Tibial artery (tissue), 4 donors: ENCODE results near the gene AGK.

Experiments used
- DNase-seq, 2 donors: peaks; one replicate each; pipeline ENCODE4 v3.0.0-alpha.2; 2019
- H3K27ac ChIP-seq, 2 donors: fragments of 200-600 bp; sonication (generic) in 1 of 2; 1 replicate in 1 of 2; 2 replicates in 1 of 2; pipeline ENCODE4 v1.5.1; 2018 to 2019; ENCODE audit warnings: mild to moderate bottlenecking in 1 of 2
- H3K27me3 ChIP-seq, 2 donors: fragments of 200-600 bp; sonication (generic) in 1 of 2; one replicate each; pipeline versions ENCODE4 v1.5.1 to v1.6.0; 2016 to 2019
- H3K36me3 ChIP-seq, 3 donors: fragments of 200-600 bp; sonication (generic) in 2 of 3; one replicate each; pipeline ENCODE4 v1.5.1; 2016 to 2019; ENCODE audit warnings: mild to moderate bottlenecking in 2 of 3
- H3K4me1 ChIP-seq, 4 donors: fragments of 200-600 bp; sonication (generic) in 2 of 4; 1 replicate in 3 of 4; 2 replicates in 1 of 4; pipeline ENCODE4 v1.5.1; 2016 to 2019
- H3K4me3 ChIP-seq, 2 donors: fragments of 200-600 bp; sonication (generic) in 1 of 2; 1 replicate in 1 of 2; 2 replicates in 1 of 2; pipeline ENCODE4 v1.5.1; 2018 to 2019; ENCODE audit warnings: mild to moderate bottlenecking in 2 of 2
- H3K9me3 ChIP-seq, 3 donors: fragments of 200-600 bp; sonication (generic) in 1 of 3; one replicate each; pipeline ENCODE4 v1.5.1; 2016 to 2019
- CTCF ChIP-seq, 2 experiments: fragments of 200-600 bp in 1 of 2; fragments of 450-650 bp in 1 of 2; IDR thresholded peaks; one replicate each; pipeline ENCODE4 v1.5.1; 2017 to 2019; ENCODE audit warnings: antibody characterized with exemption in 2 of 2, mild to moderate bottlenecking in 1 of 2, moderate library complexity in 1 of 2
- intact Hi-C: fragments of 100-400 bp; cut with DNase I; formaldehyde crosslinking; loops from one replicate; pipeline ENCODE4 v1.15.0; 2023; ENCODE audit warnings: low total_unique reads

AGK gene

GRCh38 chr7:141590071-141590470 lies 38.9 kb downstream of the AGK start:
- H3K9me3 ChIP-seq: no peaks in the 10 kb centered on the region
- peaks cover 0 to 9% (median 4%) of the 10 kb centered on the region in 4 donors for H3K4me1 ChIP-seq
- no peaks in the 10 kb centered on the region for H3K27me3 ChIP-seq
- no peak for DNase-seq
- H3K36me3 ChIP-seq: peaks cover 0 to 14% (median 8%) of the 10 kb centered on the region in 3 donors
- TF ChIP-seq CTCF (IDR thresholded peaks at IDR 0.05): no peak
- intact Hi-C loops: no loop called here
- H3K4me3 ChIP-seq: no peak overlapping the region
- H3K27ac ChIP-seq: no peak overlapping the region

GRCh38 chr7:141590666-141591065 lies 39.5 kb downstream of the AGK start:
- H3K36me3 ChIP-seq: peaks cover 0 to 15% (median 8%) of the 10 kb centered on the region in 3 donors
- H3K27me3 ChIP-seq: no peaks in the 10 kb centered on the region
- peaks cover 0 to 3% (median under 1%) of the 10 kb centered on the region in 4 donors for H3K4me1 ChIP-seq
- no peak overlapping the region for H3K4me3 ChIP-seq
- no peak for DNase-seq
- H3K27ac ChIP-seq: no peak overlapping the region
- intact Hi-C loops: no loop called here
- no peak for TF ChIP-seq CTCF (IDR thresholded peaks at IDR 0.05)
- no peaks in the 10 kb centered on the region for H3K9me3 ChIP-seq

- Histone ChIP-seq H3K4me3 (no peak overlapping the region), H3K36me3 (peaks cover 0 to 28% (median 15%) of the 10 kb centered on the region in 3 donors), H3K4me1 (no peaks in the 10 kb centered on the region), H3K9me3 (no peaks in the 10 kb centered on the region), H3K27me3 (no peaks in the 10 kb centered on the region), H3K27ac (no peak overlapping the region)
- intact Hi-C loops: no loop called here
- DNase-seq: no peak
- TF ChIP-seq CTCF (IDR thresholded peaks at IDR 0.05): no peak
Observed at GRCh38 chr7:141593134-141593533, 41.9 kb downstream of the AGK start.

GRCh38 chr7:141597966-141598365 lies 46.8 kb downstream of the AGK start:
- no peaks in the 10 kb centered on the region for H3K4me1 ChIP-seq
- no peak overlapping the region for H3K27ac ChIP-seq
- intact Hi-C loops: no loop called here
- H3K36me3 ChIP-seq: peaks cover 3 to 47% (median 12%) of the 10 kb centered on the region in 3 donors
- no peak for TF ChIP-seq CTCF (IDR thresholded peaks at IDR 0.05)
- H3K9me3 ChIP-seq: no peaks in the 10 kb centered on the region
- H3K27me3 ChIP-seq: no peaks in the 10 kb centered on the region
- no peak overlapping the region for H3K4me3 ChIP-seq
- DNase-seq: no peak

GRCh38 chr7:141598408-141598807 lies 47.2 kb downstream of the AGK start:
- H3K36me3 ChIP-seq: peaks cover 3 to 47% (median 8%) of the 10 kb centered on the region in 3 donors
- no peaks in the 10 kb centered on the region for H3K9me3 ChIP-seq
- TF ChIP-seq CTCF (IDR thresholded peaks at IDR 0.05): no peak
- no peaks in the 10 kb centered on the region for H3K4me1 ChIP-seq
- DNase-seq: no peak
- no peaks in the 10 kb centered on the region for H3K27me3 ChIP-seq
- intact Hi-C loops: no loop called here
- H3K27ac ChIP-seq: no peak overlapping the region
- H3K4me3 ChIP-seq: no peak overlapping the region
